GM10266 (cell line): ENCODE results near the gene NRG3.

Source experiments
- DNase-seq: peaks from one replicate; pipeline ENCODE4 v3.0.0; 2012; ENCODE audit errors: extremely low spot score
- CTCF ChIP-seq: IDR thresholded peaks from 2 replicates; pipeline ENCODE4 v1.5.1; 2012; ENCODE audit warnings: mild to moderate bottlenecking, low read depth; ENCODE audit not compliant: control insufficient read depth, insufficient read depth; ENCODE audit errors: missing control alignments

The NRG3 gene

GRCh38 chr10:81950358-81950757, 75.4 kb downstream of the NRG3 start:
- DNase-seq, result no peak
- no peak for TF ChIP-seq CTCF

GRCh38 chr10:81953420-81953819, 78.4 kb downstream of the NRG3 start:
- TF ChIP-seq CTCF, result no peak
- DNase-seq, result no peak

- no peak for DNase-seq
- TF ChIP-seq CTCF, result no peak
Observed at GRCh38 chr10:81957976-81958375, 83.0 kb downstream of the NRG3 start.

GRCh38 chr10:81959016-81959415, 84.0 kb downstream of the NRG3 start:
- no peak for TF ChIP-seq CTCF
- no peak for DNase-seq

GRCh38 chr10:81961451-81962184, 86.6 kb downstream of the NRG3 start:
- DNase-seq, result no peak
- TF ChIP-seq CTCF, result no peak

GRCh38 chr10:81963606-81964005, 88.6 kb downstream of the NRG3 start:
- no peak for TF ChIP-seq CTCF
- no peak for DNase-seq

- DNase-seq, result no peak
- no peak for TF ChIP-seq CTCF
Observed at GRCh38 chr10:81967716-81968115, 92.7 kb downstream of the NRG3 start.
